Body of pancreas (tissue), 4 donors: Measurements from ENCODE around the gene RFFL. TPM values are rescaled to one million over a fixed set of nuclear protein-coding genes. Genes with fewer than 3 reads are reported as not detected.

Experiments
- ATAC-seq: fragments of 150-250 bp; one replicate; pipeline ENCODE4 v1.9.1; 2016
- DNase-seq, 4 donors: peaks; one replicate each; pipeline ENCODE4 v3.0.0-alpha.2; 2019
- H3K27ac ChIP-seq, 4 donors: fragments of 200-600 bp; sonication (generic); 1 replicate in 3 of 4; 2 replicates in 1 of 4; pipeline versions ENCODE4 v1.5.1 to v1.6.1; 2016 to 2019; ENCODE audit warnings: mild to moderate bottlenecking in 1 of 4, mixed read lengths in 1 of 4, moderate library complexity in 1 of 4
- H3K27me3 ChIP-seq, 2 donors: fragments of 200-600 bp; sonication (generic); one replicate each; pipeline ENCODE4 v1.6.0; 2016; ENCODE audit warnings: mild to moderate bottlenecking in 1 of 2
- H3K36me3 ChIP-seq, 2 donors: fragments of 200-600 bp; sonication (generic); replicated peaks in 1 of 2; 2 replicates each; pipeline ENCODE4 v1.5.1; 2016; ENCODE audit warnings: low read depth in 2 of 2; ENCODE audit not compliant: insufficient read depth in 1 of 2
- H3K4me1 ChIP-seq: fragments of 200-600 bp; sonication (generic); one replicate; pipeline ENCODE4 v1.6.0; 2016
- H3K4me3 ChIP-seq, 2 donors: fragments of 200-600 bp; sonication (generic); 1 replicate in 1 of 2; 2 replicates in 1 of 2; pipeline ENCODE4 v1.5.1; 2016 to 2019
- H3K9me3 ChIP-seq, 3 donors: fragments of 200-600 bp; sonication (generic); 1 replicate in 2 of 3; 2 replicates in 1 of 3; pipeline ENCODE4 v1.5.1; 2016
- CTCF ChIP-seq, 7 experiments: fragments of 450-650 bp in 4 of 7; fragments of 200-600 bp in 3 of 7; sonication (generic) in 3 of 7; IDR thresholded peaks; one replicate each; pipeline ENCODE4 v1.5.1; 2016 to 2019; ENCODE audit warnings: antibody characterized with exemption in 7 of 7
- POLR2A ChIP-seq, 3 donors: fragments of 450-650 bp; IDR thresholded peaks; one replicate each; pipeline ENCODE4 v1.6.1; 2016; ENCODE audit warnings: antibody characterized with exemption in 3 of 3, mild to moderate bottlenecking in 2 of 3
- whole genome bisulfite sequencing, 2 donors: methylation state at CpG; one replicate each; pipeline ENCODE4 v1.1.5; 2017; 5-methylcytosine and 5-hydroxymethylcytosine counted together
- intact Hi-C: fragments of 100-400 bp; cut with DNase I; formaldehyde crosslinking; loops from one replicate; pipeline ENCODE4 v1.15.1; 2023
- total RNA-seq, 2 donors: library from RNA; depleted of rRNA; stranded (reverse); fragments of >200 nt; gene quantifications; one replicate each; pipeline ENCODE4 v1.1.0, GENCODE V29; 2016

The RFFL gene
- total RNA-seq, 2 donors from 2014 or later = 11.9 to 17.8 TPM

GRCh38 chr17:35023538-35023937, 40.0 kb downstream of the RFFL start:
- H3K27ac ChIP-seq = no peak overlapping the region
- ATAC-seq = no peak
- H3K36me3 ChIP-seq = no peaks in the 10 kb centered on the region
- 83 to 86% methylated on average over 3 of the region's 3 CpGs for WGBS, 2 donors
- peaks cover 12% of the 10 kb centered on the region for H3K4me1 ChIP-seq
- TF ChIP-seq CTCF (IDR thresholded peaks at IDR 0.05) (no peak), POLR2A (IDR thresholded peaks at IDR 0.05) (no peak)
- no peaks in the 10 kb centered on the region for H3K9me3 ChIP-seq
- intact Hi-C loops = no loop called here
- no peak for DNase-seq
- H3K27me3 ChIP-seq = no peaks in the 10 kb centered on the region
- no peak overlapping the region for H3K4me3 ChIP-seq

GRCh38 chr17:35022536-35023063, 40.9 kb downstream of the RFFL start:
- H3K4me3 ChIP-seq = no peak overlapping the region
- DNase-seq (peak; percentile 27 to 76 (median 64)), ATAC-seq (peak; percentile 64)
- 45 to 55% methylated on average over 4 to 8 of the region's 8 CpGs for WGBS, 2 donors
- H3K27ac ChIP-seq = peak overlapping the region in 3 of 4 donors; percentile 28 to 52 (median 41)
- TF ChIP-seq CTCF (IDR thresholded peaks at IDR 0.05) (no peak), POLR2A (IDR thresholded peaks at IDR 0.05) (no peak)
- H3K36me3 ChIP-seq = no peaks in the 10 kb centered on the region
- no peaks in the 10 kb centered on the region for H3K27me3 ChIP-seq
- no peaks in the 10 kb centered on the region for H3K9me3 ChIP-seq
- peaks cover 12% of the 10 kb centered on the region for H3K4me1 ChIP-seq
- intact Hi-C loops = no loop called here

- ATAC-seq (no peak), DNase-seq (no peak)
- peak overlapping the region in 2 of 4 donors; percentile 28 to 52 for H3K27ac ChIP-seq
- H3K36me3 ChIP-seq = no peaks in the 10 kb centered on the region
- H3K9me3 ChIP-seq = no peaks in the 10 kb centered on the region
- no peak for TF ChIP-seq POLR2A (IDR thresholded peaks at IDR 0.05)
- no peaks in the 10 kb centered on the region for H3K27me3 ChIP-seq
- 82 to 88% methylated on average over 11 of the region's 11 CpGs for WGBS, 2 donors
- peaks cover 12% of the 10 kb centered on the region for H3K4me1 ChIP-seq
- H3K4me3 ChIP-seq = no peak overlapping the region
- intact Hi-C loops = no loop called here
Observed at GRCh38 chr17:35021520-35022380, 41.8 kb downstream of the RFFL start.

GRCh38 chr17:35019386-35020179, 43.9 kb downstream of the RFFL start:
- Histone ChIP-seq H3K27ac (no peak overlapping the region), H3K36me3 (peaks cover 0 to 1% of the 10 kb centered on the region in 2 donors)

More at GRCh38 chr17:35019386-35020179, 43.9 kb downstream of the RFFL start:
- DNase-seq = no peak
- ATAC-seq = no peak
- 94% methylated on average over 6 of the region's 6 CpGs for WGBS, 2 donors
- H3K4me1 ChIP-seq = peaks cover 12% of the 10 kb centered on the region
- no peak overlapping the region for H3K4me3 ChIP-seq
- no peaks in the 10 kb centered on the region for H3K27me3 ChIP-seq
- no peak for TF ChIP-seq POLR2A (IDR thresholded peaks at IDR 0.05)
- TF ChIP-seq CTCF (IDR thresholded peaks at IDR 0.05) = no peak
- intact Hi-C loops = no loop called here
- H3K9me3 ChIP-seq = no peaks in the 10 kb centered on the region
